ENCODE measurements around the gene DNAH2.

GRCh38 chr17:7715936-7716886 is 1.3 kb upstream of the DNAH2 start:
- no peak for TF ChIP-seq CTCF (IDR thresholded peaks at IDR 0.05)
- TF ChIP-seq POLR2A (IDR thresholded peaks at IDR 0.05): no peak
- TF ChIP-seq EP300 (IDR thresholded peaks at IDR 0.05): no peak

Measured in tibial nerve (tissue), 4 donors.